Measurements from ENCODE around the gene NARF.

Gene NARF

GRCh38 chr17:82435601-82436583, 22.6 kb upstream of the NARF start:
- Histone ChIP-seq H4K20me1 (ENCODE audit: control insufficient read depth, insufficient read depth, low read depth, low read length) (no peaks in the 10 kb centered on the region), H3K79me2 (ENCODE audit: control insufficient read depth, low read length) (no peaks in the 10 kb centered on the region), H3K4me3 (ENCODE audit: low read length) (no peak overlapping the region), H3K4me1 (ENCODE audit: control insufficient read depth, low read length) (peaks cover 22% of the 10 kb centered on the region), H3K9me2 (replicated peaks; ENCODE audit: control insufficient read depth, low read length) (no peaks in the 10 kb centered on the region), H3K27me3 (ENCODE audit: control insufficient read depth, low read length) (no peaks in the 10 kb centered on the region), H3K9me3 (ENCODE audit: control insufficient read depth, insufficient read depth, low read length) (no peaks in the 10 kb centered on the region), H3K27ac (ENCODE audit: low read depth, low read length) (no peak overlapping the region), H3F3A (ENCODE audit: control insufficient read depth, insufficient read depth) (no peaks in the 10 kb centered on the region), H3K4me2 (ENCODE audit: low read length) (no peak overlapping the region), H3K36me3 (ENCODE audit: control insufficient read depth, low read length) (peaks cover 2% of the 10 kb centered on the region; the same call in 1 of the 2 replicates)
- TF ChIP-seq EZH2phosphoT487 (IDR thresholded peaks at IDR 0.05; ENCODE audit: borderline replicate concordance, low read length): no peak
- TF ChIP-seq CTCF (IDR thresholded peaks at IDR 0.05; ENCODE audit: low read depth, low read length, poor library complexity, severe bottlenecking): no peak

- H3K27me3 ChIP-seq (ENCODE audit: control insufficient read depth, low read length): no peaks in the 10 kb centered on the region
- TF ChIP-seq CTCF (IDR thresholded peaks at IDR 0.05; ENCODE audit: low read depth, low read length, poor library complexity, severe bottlenecking): no peak
- TF ChIP-seq EZH2phosphoT487 (IDR thresholded peaks at IDR 0.05; ENCODE audit: borderline replicate concordance, low read length): no peak
- H3K36me3 ChIP-seq (ENCODE audit: control insufficient read depth, low read length): peaks cover 5% of the 10 kb centered on the region
- H3K79me2 ChIP-seq (ENCODE audit: control insufficient read depth, low read length): no peaks in the 10 kb centered on the region
- peaks cover 3% of the 10 kb centered on the region; the same call in 1 of the 2 replicates for H3F3A ChIP-seq (ENCODE audit: control insufficient read depth, insufficient read depth)
- no peak overlapping the region for H3K4me3 ChIP-seq (ENCODE audit: low read length)
- no peaks in the 10 kb centered on the region for H3K9me2 ChIP-seq (replicated peaks; ENCODE audit: control insufficient read depth, low read length)
- H4K20me1 ChIP-seq (ENCODE audit: control insufficient read depth, insufficient read depth, low read depth, low read length): no peaks in the 10 kb centered on the region
- H3K4me2 ChIP-seq (ENCODE audit: low read length): no peak overlapping the region
- no peak overlapping the region for H3K27ac ChIP-seq (ENCODE audit: low read depth, low read length)
- peaks cover 31% of the 10 kb centered on the region for H3K4me1 ChIP-seq (ENCODE audit: control insufficient read depth, low read length)
- H3K9me3 ChIP-seq (ENCODE audit: control insufficient read depth, insufficient read depth, low read length): peaks cover 1% of the 10 kb centered on the region; the same call in 1 of the 2 replicates
Observed at GRCh38 chr17:82436601-82437324, 21.8 kb upstream of the NARF start.

DNA sequence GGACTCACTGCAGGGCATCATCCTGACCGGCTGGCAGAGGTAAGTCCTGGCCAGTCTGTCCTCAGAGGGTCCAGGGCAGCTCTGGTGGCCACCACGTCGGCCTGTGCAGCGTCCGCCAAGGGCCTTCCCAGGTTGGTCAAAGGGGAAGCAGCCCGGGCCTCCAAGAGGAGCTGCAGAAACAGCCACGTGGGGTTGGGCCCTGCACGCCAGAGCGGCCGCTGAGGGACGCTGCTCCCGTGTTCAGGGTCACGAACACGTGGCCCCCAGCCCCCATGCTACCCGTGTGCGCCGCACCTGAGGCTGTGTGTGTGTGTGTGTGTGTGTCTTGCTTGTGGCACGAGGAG, 21.2 kb upstream of the NARF start:
- no peak overlapping the region for H3K4me2 ChIP-seq (ENCODE audit: low read length)
- peaks cover 5% of the 10 kb centered on the region; the same call in 1 of the 2 replicates for H3F3A ChIP-seq (ENCODE audit: control insufficient read depth, insufficient read depth)
- peaks cover 36% of the 10 kb centered on the region for H3K4me1 ChIP-seq (ENCODE audit: control insufficient read depth, low read length)
- peaks cover 11% of the 10 kb centered on the region for H3K36me3 ChIP-seq (ENCODE audit: control insufficient read depth, low read length)
- peaks cover 3% of the 10 kb centered on the region; the same call in 1 of the 2 replicates for H3K9me3 ChIP-seq (ENCODE audit: control insufficient read depth, insufficient read depth, low read length)
- TF ChIP-seq CTCF (IDR thresholded peaks at IDR 0.05; ENCODE audit: low read depth, low read length, poor library complexity, severe bottlenecking) (no peak), EZH2phosphoT487 (IDR thresholded peaks at IDR 0.05; ENCODE audit: borderline replicate concordance, low read length) (no peak)
- H3K79me2 ChIP-seq (ENCODE audit: control insufficient read depth, low read length): no peaks in the 10 kb centered on the region
- no peaks in the 10 kb centered on the region for H3K27me3 ChIP-seq (ENCODE audit: control insufficient read depth, low read length)
- no peak overlapping the region for H3K4me3 ChIP-seq (ENCODE audit: low read length)
- H3K9me2 ChIP-seq (replicated peaks; ENCODE audit: control insufficient read depth, low read length): no peaks in the 10 kb centered on the region
- no peaks in the 10 kb centered on the region for H4K20me1 ChIP-seq (ENCODE audit: control insufficient read depth, insufficient read depth, low read depth, low read length)
- H3K27ac ChIP-seq (ENCODE audit: low read depth, low read length): no peak overlapping the region

Data from DOHH2 (cell line).